Neutrophil (primary cell): ENCODE results near the gene VWA5B1.

Source experiments
- H3K27ac ChIP-seq: fragments of 200-600 bp; sonication (generic); 2 replicates; pipeline ENCODE4 v1.5.1; 2016; ENCODE audit warnings: mild to moderate bottlenecking, moderate library complexity
- H3K27me3 ChIP-seq: fragments of 200-600 bp; sonication (generic); 2 replicates; pipeline ENCODE4 v1.6.0; 2016; ENCODE audit warnings: mild to moderate bottlenecking
- H3K36me3 ChIP-seq: fragments of 200-600 bp; sonication (generic); 2 replicates; pipeline ENCODE4 v1.5.1; 2017
- H3K4me1 ChIP-seq, 2 experiments: fragments of 200-600 bp in 1 of 2; sonication (generic) in 1 of 2; 1 replicate in 1 of 2; 2 replicates in 1 of 2; pipeline versions ENCODE4 v1.5.1 to v1.6.1; 2013 to 2016; ENCODE audit warnings: low read depth in 1 of 2, low read length in 1 of 2, mild to moderate bottlenecking in 1 of 2, moderate library complexity in 1 of 2; ENCODE audit not compliant: control insufficient read depth in 1 of 2, insufficient read depth in 1 of 2
- H3K4me3 ChIP-seq, 2 experiments: fragments of 200-600 bp in 1 of 2; sonication (generic) in 1 of 2; 1 replicate in 1 of 2; 2 replicates in 1 of 2; pipeline ENCODE4 v1.5.1; 2013 to 2016; ENCODE audit warnings: low read depth in 1 of 2, low read length in 1 of 2, mild to moderate bottlenecking in 1 of 2, moderate library complexity in 1 of 2
- H3K9me3 ChIP-seq: fragments of 200-600 bp; sonication (generic); 2 replicates; pipeline ENCODE4 v1.5.1; 2016
- CTCF ChIP-seq: fragments of 200-600 bp; sonication (generic); IDR thresholded peaks from 2 replicates; pipeline ENCODE4 v1.5.1; 2016; ENCODE audit warnings: antibody characterized with exemption

Gene VWA5B1

DNA sequence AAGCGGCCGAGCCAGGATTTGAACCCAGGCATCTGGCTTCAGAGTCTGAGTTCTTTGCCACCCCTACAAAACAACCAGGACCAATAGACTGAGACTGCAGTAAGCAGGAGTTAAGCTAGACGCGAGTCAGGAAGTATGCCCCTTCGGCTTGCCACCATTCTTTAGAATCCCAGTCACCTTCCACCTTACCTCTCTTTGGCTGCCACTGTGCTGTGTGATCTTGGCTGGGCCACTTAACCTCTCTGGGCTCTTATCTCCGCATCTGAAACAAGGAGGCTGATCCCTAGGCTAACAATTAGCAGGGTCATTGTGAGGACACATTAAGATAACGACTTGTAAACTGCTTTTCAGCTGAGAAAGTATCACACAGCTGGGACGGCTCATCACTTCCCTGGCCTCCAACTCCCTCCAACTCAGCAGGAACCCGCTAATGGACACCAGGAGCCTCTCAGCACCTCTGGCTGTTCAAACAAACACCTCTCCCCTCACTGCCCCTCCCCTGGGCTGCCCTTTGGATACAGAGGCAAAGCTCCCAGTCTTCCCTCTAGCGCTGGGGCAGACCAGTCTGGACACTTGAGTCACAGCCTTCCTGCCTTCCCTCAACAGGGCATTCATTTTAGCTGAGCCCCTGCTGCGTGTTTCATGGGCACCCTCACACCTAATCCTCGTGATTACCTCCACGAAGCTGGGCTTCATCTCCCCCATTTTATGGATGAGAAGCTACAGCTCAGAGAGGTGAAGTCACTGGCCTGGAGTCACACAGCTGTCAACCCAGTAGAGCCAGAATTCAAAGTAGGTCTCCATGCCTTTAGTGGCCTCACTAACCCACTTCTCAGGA, 112.1 kb downstream of the VWA5B1 start:
- Histone ChIP-seq H3K36me3 (no peaks in the 10 kb centered on the region), H3K27me3 (peaks cover 82% of the 10 kb centered on the region), H3K27ac (no peak overlapping the region), H3K9me3 (no peaks in the 10 kb centered on the region), H3K4me3 (no peak overlapping the region), H3K4me1 (no peaks in the 10 kb centered on the region)
- TF ChIP-seq CTCF: no peak

DNA sequence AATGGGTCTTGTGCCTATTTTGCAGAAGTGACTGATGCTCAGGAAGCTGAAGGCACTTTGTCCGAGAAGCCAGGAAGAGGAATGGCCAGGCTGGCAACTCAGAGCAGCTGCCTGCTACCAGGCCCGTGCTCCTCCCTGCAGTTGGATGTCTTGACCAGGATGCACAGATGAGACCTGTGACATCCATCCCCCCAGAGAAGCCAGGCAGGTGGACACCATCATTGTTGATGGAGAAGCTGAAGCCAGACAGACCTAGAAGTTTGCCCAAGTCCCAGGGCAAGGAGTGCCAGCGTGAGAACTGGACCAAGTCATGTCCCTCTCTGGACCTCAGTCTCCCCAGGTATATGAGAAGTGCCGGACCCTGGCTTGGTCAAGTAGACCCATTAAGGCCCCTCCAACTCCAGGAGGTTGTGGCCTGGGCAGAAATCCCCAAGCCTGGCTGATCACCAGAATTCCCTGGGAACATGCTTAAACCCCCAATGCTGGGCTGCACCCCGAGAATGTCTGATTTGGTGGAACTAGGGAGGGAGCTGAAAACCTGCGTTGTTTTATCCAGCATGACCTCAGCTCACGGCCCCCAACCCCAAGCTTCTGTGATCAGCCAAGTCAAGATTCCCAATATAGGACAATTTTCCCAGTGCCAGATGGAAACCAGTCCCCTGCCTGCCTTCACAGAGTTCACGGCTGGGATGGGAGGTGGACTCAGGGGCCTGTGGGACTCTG, 112.9 kb downstream of the VWA5B1 start:
- no peak overlapping the region for H3K4me3 ChIP-seq
- H3K4me1 ChIP-seq: no peaks in the 10 kb centered on the region
- H3K36me3 ChIP-seq: no peaks in the 10 kb centered on the region
- H3K27ac ChIP-seq: no peak overlapping the region
- peaks cover 82% of the 10 kb centered on the region for H3K27me3 ChIP-seq
- no peaks in the 10 kb centered on the region for H3K9me3 ChIP-seq
- TF ChIP-seq CTCF: no peak

DNA sequence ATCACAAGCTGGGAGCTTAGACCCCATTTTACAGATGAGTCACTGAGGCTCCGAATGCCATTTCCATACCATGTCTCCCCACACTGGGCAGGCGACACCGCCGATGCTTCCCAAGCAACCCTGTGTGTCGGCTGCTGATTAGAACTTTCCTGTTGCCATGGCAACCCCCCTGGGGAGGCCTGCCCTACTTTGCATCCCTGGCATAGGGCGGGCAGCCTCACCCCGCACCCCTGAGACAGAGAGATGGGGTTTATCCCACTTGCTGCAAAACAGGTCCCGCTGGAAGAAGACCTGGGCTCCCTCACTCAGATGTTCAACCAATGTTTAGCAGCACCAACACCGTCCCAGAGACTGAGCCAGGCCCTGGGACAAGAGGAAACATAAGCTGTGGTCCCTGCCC, 113.8 kb downstream of the VWA5B1 start:
- Histone ChIP-seq H3K27me3 (peaks cover 78% of the 10 kb centered on the region), H3K27ac (no peak overlapping the region), H3K4me3 (no peak overlapping the region), H3K36me3 (no peaks in the 10 kb centered on the region), H3K4me1 (no peaks in the 10 kb centered on the region), H3K9me3 (no peaks in the 10 kb centered on the region)
- TF ChIP-seq CTCF: no peak
